Suprapubic skin (tissue), 4 donors: ENCODE data around the gene FAM186B.

Experiments
- CTCF ChIP-seq, 2 donors: fragments of 200-600 bp in 1 of 2; fragments of 450-650 bp in 1 of 2; sonication (generic) in 1 of 2; IDR thresholded peaks; one replicate each; pipeline ENCODE4 v1.5.1; 2016 to 2019; ENCODE audit warnings: antibody characterized with exemption in 2 of 2, mild to moderate bottlenecking in 1 of 2, moderate library complexity in 1 of 2
- EP300 ChIP-seq: sonication (generic); formaldehyde crosslinking; IDR thresholded peaks from one replicate; pipeline ENCODE4 v1.6.1; 2017; ENCODE audit warnings: antibody characterized with exemption
- POLR2A ChIP-seq, 2 donors: fragments of 450-650 bp; IDR thresholded peaks; one replicate each; pipeline ENCODE4 v1.6.1; 2017; ENCODE audit warnings: antibody characterized with exemption in 2 of 2, mild to moderate bottlenecking in 2 of 2, moderate library complexity in 2 of 2
- POLR2AphosphoS5 ChIP-seq, 3 donors: sonication (generic); formaldehyde crosslinking; IDR thresholded peaks; one replicate each; pipeline ENCODE4 v1.6.1; 2017; ENCODE audit warnings: antibody characterized with exemption in 3 of 3

DNA sequence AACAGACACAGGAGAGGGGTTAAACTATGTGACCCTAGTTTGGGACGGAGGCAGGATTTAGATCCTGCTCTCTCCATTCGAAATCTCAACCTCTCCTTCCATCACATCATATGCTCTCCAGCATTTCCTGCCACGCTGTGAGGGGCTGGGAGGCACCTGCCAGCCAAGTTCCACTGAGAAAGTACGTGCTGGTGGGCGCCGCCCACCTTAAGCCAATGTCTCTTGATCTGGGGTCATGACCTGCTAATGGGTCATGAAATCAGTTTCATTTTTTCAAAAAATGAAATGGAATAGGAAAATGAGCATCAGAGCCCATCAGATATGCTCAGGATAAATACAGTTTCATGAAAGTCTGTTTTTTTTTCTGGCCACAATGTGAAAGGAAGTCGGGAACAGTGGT lies 44.7 kb downstream of the FAM186B start:
- TF ChIP-seq CTCF (IDR thresholded peaks at IDR 0.05) (no peak), POLR2A (IDR thresholded peaks at IDR 0.05) (no peak), POLR2AphosphoS5 (IDR thresholded peaks at IDR 0.05) (no peak), EP300 (no peak)
